Ishikawa (cell line): ENCODE results near the gene CABLES1.

ENCODE experiments used
- CEBPB ChIP-seq: IDR thresholded peaks from 2 replicates; pipeline ENCODE4 v1.6.1; 2012
- CREB1 ChIP-seq: IDR thresholded peaks from 2 replicates; pipeline ENCODE4 v1.6.1; 2012; ENCODE audit warnings: low read depth
- EGR1 ChIP-seq: IDR thresholded peaks from 2 replicates; pipeline ENCODE4 v1.6.1; 2012
- EP300 ChIP-seq: IDR thresholded peaks from 2 replicates; pipeline ENCODE4 v1.6.1; 2012; ENCODE audit warnings: borderline replicate concordance
- FOXM1 ChIP-seq: IDR thresholded peaks from 2 replicates; pipeline ENCODE4 v1.6.1; 2012; ENCODE audit warnings: low read depth, borderline replicate concordance
- MAX ChIP-seq: IDR thresholded peaks from 2 replicates; pipeline ENCODE4 v1.6.1; 2012
- NFIC ChIP-seq: IDR thresholded peaks from 2 replicates; pipeline ENCODE4 v1.6.1; 2012
- RAD21 ChIP-seq: IDR thresholded peaks from 2 replicates; pipeline ENCODE4 v1.6.1; 2012; ENCODE audit warnings: low read depth
- REST ChIP-seq: IDR thresholded peaks from 2 replicates; pipeline ENCODE4 v1.6.1; 2012; ENCODE audit warnings: low read depth, mild to moderate bottlenecking
- TAF1 ChIP-seq: IDR thresholded peaks from 2 replicates; pipeline ENCODE4 v1.6.1; 2012; ENCODE audit warnings: low read depth, mild to moderate bottlenecking
- TCF12 ChIP-seq: IDR thresholded peaks from 2 replicates; pipeline ENCODE4 v1.6.1; 2012; ENCODE audit warnings: low read depth
- TEAD4 ChIP-seq: IDR thresholded peaks from 2 replicates; pipeline ENCODE4 v1.6.1; 2012
- USF1 ChIP-seq: IDR thresholded peaks from 2 replicates; pipeline ENCODE4 v1.6.1; 2012
- YY1 ChIP-seq: IDR thresholded peaks from 2 replicates; pipeline ENCODE4 v1.6.1; 2012; ENCODE audit warnings: low read depth
- ZBTB7A ChIP-seq: IDR thresholded peaks from 2 replicates; pipeline ENCODE4 v1.6.1; 2012; ENCODE audit warnings: low read depth

CABLES1 gene

GRCh38 chr18:23105581-23106219, 29.6 kb upstream of the CABLES1 start:
- TF ChIP-seq MAX = no peak
- 0 out of 2 replicates have a peak, but pooled peaks have one; percentile 13 for TF ChIP-seq EP300

GRCh38 chr18:23106575-23106974, 28.7 kb upstream of the CABLES1 start:
- TF ChIP-seq CEBPB = no peak
- peak; percentile 50; the same call in 1 of the 2 replicates for TF ChIP-seq FOXM1
- TF ChIP-seq YY1 = no peak
- peak; percentile 87 for TF ChIP-seq TEAD4
- TF ChIP-seq ZBTB7A = no peak
- TF ChIP-seq MAX = 0 out of 2 replicates have a peak, but pooled peaks have one; percentile 6
- peak; percentile 76 for TF ChIP-seq TCF12
- peak; percentile 70 for TF ChIP-seq NFIC
- peak; percentile 85 for TF ChIP-seq EP300
- no peak for TF ChIP-seq CREB1
- TF ChIP-seq RAD21 = no peak
- 0 out of 2 replicates have a peak, but pooled peaks have one; percentile 14 for TF ChIP-seq USF1

- TF ChIP-seq FOXM1 = no peak
- TF ChIP-seq TCF12 = no peak
- TF ChIP-seq MAX = no peak
- no peak for TF ChIP-seq TEAD4
- TF ChIP-seq CEBPB = no peak
- TF ChIP-seq EGR1 = no peak
Measured at GRCh38 chr18:23107718-23108117, 27.6 kb upstream of the CABLES1 start.

- TF ChIP-seq TAF1 = no peak
- no peak for TF ChIP-seq EGR1
- no peak for TF ChIP-seq FOXM1
- TF ChIP-seq NFIC = peak; percentile 86
- peak; percentile 61; the same call in 1 of the 2 replicates for TF ChIP-seq EP300
- peak; percentile 67 for TF ChIP-seq TEAD4
Measured at GRCh38 chr18:23108496-23108895, 26.8 kb upstream of the CABLES1 start.

GRCh38 chr18:23113576-23113975, 21.7 kb upstream of the CABLES1 start:
- TF ChIP-seq FOXM1 (no peak), USF1 (no peak), REST (no peak), TAF1 (no peak), RAD21 (no peak), TCF12 (no peak), TEAD4 (no peak), EP300 (no peak), ZBTB7A (no peak), EGR1 (no peak)

- TF ChIP-seq EGR1 (no peak), ZBTB7A (no peak), EP300 (no peak), NFIC (no peak), USF1 (no peak), TCF12 (no peak), TAF1 (no peak), FOXM1 (no peak), YY1 (no peak), TEAD4 (no peak), RAD21 (no peak), REST (no peak), CREB1 (no peak), MAX (no peak)
Measured at GRCh38 chr18:23114171-23114881, 21.0 kb upstream of the CABLES1 start.
